ENCODE results near the gene RSPH10B. TPM values are rescaled to one million over a fixed set of nuclear protein-coding genes. Genes with fewer than 3 reads are reported as not detected.
"Not testable (repeated sequence)": the region's sequence is repeated elsewhere in the genome, so short reads cannot be mapped to it uniquely, and the experiment has no call there.

RSPH10B gene
- total RNA-seq, 1 donor from 2014 or later: not detected

- H3K36me3 ChIP-seq; H3K27ac ChIP-seq; DNase-seq (ENCODE audit: low spot score in 2 of 2); H3K4me1 ChIP-seq; H3K9me3 ChIP-seq; H3K27me3 ChIP-seq; H3K4me3 ChIP-seq; intact Hi-C loops (cut with DNase I): not testable (repeated sequence)
Observed at GRCh38 chr7:5934945-5935450, 35.5 kb downstream of the RSPH10B start.

- H3K4me1 ChIP-seq; H3K27me3 ChIP-seq; intact Hi-C loops (cut with DNase I); H3K9me3 ChIP-seq; DNase-seq (ENCODE audit: low spot score in 2 of 2); H3K36me3 ChIP-seq; H3K27ac ChIP-seq; H3K4me3 ChIP-seq: not testable (repeated sequence)
Observed at GRCh38 chr7:5931905-5932644, 38.4 kb downstream of the RSPH10B start.

GRCh38 chr7:5931250-5931649, 39.2 kb downstream of the RSPH10B start:
- H3K4me1 ChIP-seq; H3K36me3 ChIP-seq; intact Hi-C loops (cut with DNase I); H3K9me3 ChIP-seq; H3K4me3 ChIP-seq; H3K27me3 ChIP-seq; H3K27ac ChIP-seq: not testable (repeated sequence)
- DNase-seq (ENCODE audit: low spot score in 2 of 2): peak in 1 of 2 donors; percentile 57

- intact Hi-C loops (cut with DNase I); H3K27ac ChIP-seq; H3K9me3 ChIP-seq; H3K4me1 ChIP-seq; H3K27me3 ChIP-seq; H3K4me3 ChIP-seq; H3K36me3 ChIP-seq; DNase-seq (ENCODE audit: low spot score in 2 of 2): not testable (repeated sequence)
Observed at GRCh38 chr7:5930290-5930689, 40.2 kb downstream of the RSPH10B start.

GRCh38 chr7:5926263-5926870, 44.1 kb downstream of the RSPH10B start:
- H3K27me3 ChIP-seq; H3K4me1 ChIP-seq; H3K27ac ChIP-seq; DNase-seq (ENCODE audit: low spot score in 2 of 2); H3K36me3 ChIP-seq; H3K9me3 ChIP-seq; H3K4me3 ChIP-seq; intact Hi-C loops (cut with DNase I): not testable (repeated sequence)

- H3K9me3 ChIP-seq; H3K36me3 ChIP-seq; H3K4me3 ChIP-seq; H3K27me3 ChIP-seq; DNase-seq (ENCODE audit: low spot score in 2 of 2); H3K27ac ChIP-seq; intact Hi-C loops (cut with DNase I); H3K4me1 ChIP-seq: not testable (repeated sequence)
Observed at GRCh38 chr7:5924630-5925029, 45.9 kb downstream of the RSPH10B start.

GRCh38 chr7:5924180-5924579, 46.3 kb downstream of the RSPH10B start:
- H3K9me3 ChIP-seq; DNase-seq (ENCODE audit: low spot score in 2 of 2); H3K4me3 ChIP-seq; H3K4me1 ChIP-seq; H3K36me3 ChIP-seq; H3K27ac ChIP-seq; intact Hi-C loops (cut with DNase I); H3K27me3 ChIP-seq: not testable (repeated sequence)

- H3K27ac ChIP-seq; H3K36me3 ChIP-seq; H3K4me3 ChIP-seq; DNase-seq (ENCODE audit: low spot score in 2 of 2); H3K27me3 ChIP-seq; H3K9me3 ChIP-seq; H3K4me1 ChIP-seq; intact Hi-C loops (cut with DNase I): not testable (repeated sequence)
Observed at GRCh38 chr7:5916529-5916928, 54.0 kb downstream of the RSPH10B start.

- H3K27me3 ChIP-seq; DNase-seq (ENCODE audit: low spot score in 2 of 2); H3K4me3 ChIP-seq; H3K9me3 ChIP-seq; H3K4me1 ChIP-seq; intact Hi-C loops (cut with DNase I); H3K27ac ChIP-seq: not testable (repeated sequence)
- H3K36me3 ChIP-seq: peaks cover 9 to 18% of the 10 kb centered on the region in 2 donors
Observed at GRCh38 chr7:5908835-5909234, 61.7 kb downstream of the RSPH10B start.

GRCh38 chr7:5904726-5905125, 65.8 kb downstream of the RSPH10B start:
- H3K4me1 ChIP-seq; H3K4me3 ChIP-seq; DNase-seq (ENCODE audit: low spot score in 2 of 2); H3K27me3 ChIP-seq; H3K9me3 ChIP-seq; H3K27ac ChIP-seq; intact Hi-C loops (cut with DNase I): not testable (repeated sequence)
- peaks cover 8 to 12% of the 10 kb centered on the region in 2 donors for H3K36me3 ChIP-seq

GRCh38 chr7:5903002-5903401, 67.5 kb downstream of the RSPH10B start:
- DNase-seq (ENCODE audit: low spot score in 2 of 2); H3K4me1 ChIP-seq; H3K4me3 ChIP-seq; H3K27ac ChIP-seq; H3K27me3 ChIP-seq; intact Hi-C loops (cut with DNase I); H3K9me3 ChIP-seq: not testable (repeated sequence)
- H3K36me3 ChIP-seq: peaks cover 7 to 12% of the 10 kb centered on the region in 2 donors

Measured in ascending aorta (tissue), 2 donors.